ENCODE data around the gene CSAG1.
"Not testable (repeated sequence)": the region's sequence is repeated elsewhere in the genome, so short reads cannot be mapped to it uniquely, and the experiment has no call there.

DNA sequence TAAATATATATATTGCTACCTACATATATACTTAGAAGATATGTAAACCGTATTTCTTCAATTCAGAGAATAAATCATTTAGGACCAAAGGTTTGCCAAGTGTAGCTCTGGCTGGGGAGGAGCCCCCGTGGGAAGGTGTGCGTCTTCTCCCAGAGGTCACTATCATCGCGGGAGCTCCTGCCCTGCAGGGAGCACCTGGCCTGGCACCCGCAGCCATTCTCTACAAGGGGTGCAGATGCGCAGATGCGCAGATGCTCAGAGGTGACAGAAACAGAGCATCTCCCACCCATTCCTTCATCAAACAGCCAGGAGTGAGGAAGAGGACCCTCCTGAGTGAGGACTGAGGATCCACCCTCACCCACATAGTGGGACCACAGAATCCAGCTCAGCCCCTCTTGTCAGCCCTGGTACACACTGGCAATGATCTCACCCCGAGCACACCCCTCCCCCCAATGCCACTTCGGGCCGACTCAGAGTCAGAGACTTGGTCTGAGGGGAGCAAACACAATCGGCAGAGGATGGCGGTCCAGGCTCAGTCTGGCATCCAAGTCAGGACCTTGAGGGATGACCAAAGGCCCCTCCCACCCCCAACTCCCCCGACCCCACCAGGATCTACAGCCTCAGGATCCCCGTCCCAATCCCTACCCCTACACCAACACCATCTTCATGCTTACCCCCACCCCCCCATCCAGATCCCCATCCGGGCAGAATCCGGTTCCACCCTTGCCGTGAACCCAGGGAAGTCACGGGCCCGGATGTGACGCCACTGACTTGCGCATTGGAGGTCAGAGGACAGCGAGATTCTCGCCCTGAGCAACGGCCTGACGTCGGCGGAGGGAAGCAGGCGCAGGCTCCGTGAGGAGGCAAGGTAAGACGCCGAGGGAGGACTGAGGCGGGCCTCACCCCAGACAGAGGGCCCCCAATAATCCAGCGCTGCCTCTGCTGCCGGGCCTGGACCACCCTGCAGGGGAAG is 19.4 kb downstream of the CSAG1 start, which contains the start of gene MAGEA2B:
- TF ChIP-seq POLR2A, POLR2AphosphoS5 (IDR thresholded peaks at IDR 0.05): not testable (repeated sequence)
- TF ChIP-seq, protein P1, sequence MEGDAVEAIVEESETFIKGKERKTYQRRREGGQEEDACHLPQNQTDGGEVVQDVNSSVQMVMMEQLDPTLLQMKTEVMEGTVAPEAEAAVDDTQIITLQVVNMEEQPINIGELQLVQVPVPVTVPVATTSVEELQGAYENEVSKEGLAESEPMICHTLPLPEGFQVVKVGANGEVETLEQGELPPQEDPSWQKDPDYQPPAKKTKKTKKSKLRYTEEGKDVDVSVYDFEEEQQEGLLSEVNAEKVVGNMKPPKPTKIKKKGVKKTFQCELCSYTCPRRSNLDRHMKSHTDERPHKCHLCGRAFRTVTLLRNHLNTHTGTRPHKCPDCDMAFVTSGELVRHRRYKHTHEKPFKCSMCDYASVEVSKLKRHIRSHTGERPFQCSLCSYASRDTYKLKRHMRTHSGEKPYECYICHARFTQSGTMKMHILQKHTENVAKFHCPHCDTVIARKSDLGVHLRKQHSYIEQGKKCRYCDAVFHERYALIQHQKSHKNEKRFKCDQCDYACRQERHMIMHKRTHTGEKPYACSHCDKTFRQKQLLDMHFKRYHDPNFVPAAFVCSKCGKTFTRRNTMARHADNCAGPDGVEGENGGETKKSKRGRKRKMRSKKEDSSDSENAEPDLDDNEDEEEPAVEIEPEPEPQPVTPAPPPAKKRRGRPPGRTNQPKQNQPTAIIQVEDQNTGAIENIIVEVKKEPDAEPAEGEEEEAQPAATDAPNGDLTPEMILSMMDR (IDR thresholded peaks at IDR 0.05) = not testable (repeated sequence)
